H9 (cell line): ENCODE measurements around the gene PDE7B. TPM values are rescaled to one million over a fixed set of nuclear protein-coding genes. Genes with fewer than 3 reads are reported as not detected.

Source experiments
- DNase-seq: peaks from one replicate; pipeline ENCODE4 v3.0.0-alpha.2; 2017
- H2AFZ ChIP-seq: one replicate; pipeline ENCODE4 v1.6.1; 2013; ENCODE audit warnings: mild to moderate bottlenecking, low read length, control low read depth, moderate library complexity
- H2AK5ac ChIP-seq: 2 replicates; pipeline ENCODE4 v1.6.1; 2013; ENCODE audit warnings: low read length, control low read depth, mixed read lengths; ENCODE audit not compliant: insufficient read length
- H2BK120ac ChIP-seq: one replicate; pipeline ENCODE4 v1.6.1; 2013; ENCODE audit warnings: low read depth, mild to moderate bottlenecking, low read length, control low read depth, inconsistent platforms; ENCODE audit not compliant: poor library complexity, severe bottlenecking
- H2BK12ac ChIP-seq: 2 replicates; pipeline ENCODE4 v1.6.1; 2013; ENCODE audit warnings: low read length, control low read depth, mixed read lengths, low read depth; ENCODE audit not compliant: insufficient read length
- H2BK15ac ChIP-seq: 2 replicates; pipeline ENCODE4 v1.6.1; 2013; ENCODE audit warnings: low read depth, low read length, control low read depth
- H2BK20ac ChIP-seq: one replicate; pipeline ENCODE4 v1.6.1; 2013; ENCODE audit warnings: low read depth, mild to moderate bottlenecking, low read length, control low read depth, inconsistent platforms; ENCODE audit not compliant: poor library complexity, severe bottlenecking
- H2BK5ac ChIP-seq: 2 replicates; pipeline ENCODE4 v1.6.1; 2013; ENCODE audit warnings: low read length, control low read depth, mixed read lengths; ENCODE audit not compliant: insufficient read length
- H3K14ac ChIP-seq: 2 replicates; pipeline ENCODE4 v1.6.1; 2013; ENCODE audit warnings: low read length, control low read depth; ENCODE audit not compliant: insufficient read depth
- H3K18ac ChIP-seq: 2 replicates; pipeline ENCODE4 v1.6.1; 2013; ENCODE audit warnings: low read depth, mild to moderate bottlenecking, mixed read lengths, low read length, control low read depth; ENCODE audit not compliant: insufficient read length
- H3K23ac ChIP-seq: 2 replicates; pipeline ENCODE4 v1.6.1; 2013; ENCODE audit warnings: low read length, control low read depth, mixed read lengths, low read depth; ENCODE audit not compliant: insufficient read length
- H3K23me2 ChIP-seq: 2 replicates; pipeline ENCODE4 v1.6.1; 2013; ENCODE audit warnings: low read depth, mild to moderate bottlenecking, mixed read lengths, low read length, control low read depth; ENCODE audit not compliant: insufficient read length, poor library complexity, severe bottlenecking
- H3K27ac ChIP-seq: 2 replicates; pipeline ENCODE4 v1.5.1; 2013; ENCODE audit warnings: low read length, control low read depth, mixed read lengths, low read depth; ENCODE audit not compliant: insufficient read length
- H3K27me3 ChIP-seq: 2 replicates; pipeline ENCODE4 v1.6.1; 2013; ENCODE audit warnings: low read length, control low read depth, inconsistent platforms; ENCODE audit not compliant: insufficient read depth
- H3K4ac ChIP-seq: 2 replicates; pipeline ENCODE4 v1.6.1; 2013; ENCODE audit warnings: low read depth, mild to moderate bottlenecking, control low read depth, inconsistent platforms, low read length, moderate library complexity
- H3K4me1 ChIP-seq: 2 replicates; pipeline ENCODE4 v1.6.1; 2013; ENCODE audit warnings: low read length, control low read depth, inconsistent platforms; ENCODE audit not compliant: insufficient read depth
- H3K4me2 ChIP-seq: 2 replicates; pipeline ENCODE4 v1.6.1; 2013; ENCODE audit warnings: low read length, control low read depth, mixed read lengths; ENCODE audit not compliant: insufficient read length, insufficient read depth
- H3K56ac ChIP-seq: 2 replicates; pipeline ENCODE4 v1.6.1; 2013; ENCODE audit warnings: low read depth, mild to moderate bottlenecking, mixed read lengths, low read length, control low read depth; ENCODE audit not compliant: insufficient read length
- H3K79me1 ChIP-seq: 2 replicates; pipeline ENCODE4 v1.6.1; 2013; ENCODE audit warnings: low read depth, mild to moderate bottlenecking, moderate library complexity, low read length, control low read depth, inconsistent platforms; ENCODE audit not compliant: insufficient read depth, poor library complexity, severe bottlenecking
- H3K79me2 ChIP-seq: 2 replicates; pipeline ENCODE4 v1.6.1; 2013; ENCODE audit warnings: low read length, control low read depth, inconsistent platforms; ENCODE audit not compliant: insufficient read depth
- H3K9ac ChIP-seq: 2 replicates; pipeline ENCODE4 v1.6.1; 2013; ENCODE audit warnings: low read length, control low read depth, mixed read lengths; ENCODE audit not compliant: insufficient read length; ENCODE audit errors: extremely low read depth
- H3K9me3 ChIP-seq: one replicate; pipeline ENCODE4 v1.6.1; 2013; ENCODE audit warnings: low read depth, low read length, inconsistent platforms; ENCODE audit not compliant: control insufficient read depth
- H3T11ph ChIP-seq: one replicate; pipeline ENCODE4 v1.6.1; 2013; ENCODE audit warnings: mild to moderate bottlenecking, low read length, control low read depth, inconsistent platforms
- H4K20me1 ChIP-seq: one replicate; pipeline ENCODE4 v1.6.1; 2013; ENCODE audit not compliant: control insufficient read depth, insufficient read length, insufficient read depth
- H4K5ac ChIP-seq: 2 replicates; pipeline ENCODE4 v1.6.1; 2013; ENCODE audit warnings: low read depth, mild to moderate bottlenecking, mixed read lengths, low read length, control low read depth; ENCODE audit not compliant: insufficient read length
- H4K8ac ChIP-seq: replicated peaks from 2 replicates; pipeline ENCODE4 v1.6.1; 2013; ENCODE audit warnings: low read length, control low read depth, mixed read lengths, low read depth; ENCODE audit not compliant: insufficient read length
- H4K91ac ChIP-seq: 2 replicates; pipeline ENCODE4 v1.6.1; 2013; ENCODE audit warnings: low read depth, mild to moderate bottlenecking, moderate library complexity, mixed read lengths, low read length, control low read depth; ENCODE audit not compliant: insufficient read length
- H3K27ac Mint-ChIP-seq, 3 experiments: 2 replicates in 2 of 3; 3 replicates in 1 of 3; pipeline ENCODE4 v1.8.0; 2020 to 2021; ENCODE audit warnings: mixed read lengths in 3 of 3, mild to moderate bottlenecking in 1 of 3, moderate library complexity in 1 of 3
- H3K27me3 Mint-ChIP-seq: 2 replicates; pipeline ENCODE4 v1.8.0; 2021; ENCODE audit warnings: low read depth, mild to moderate bottlenecking, moderate library complexity, mixed read lengths
- H3K36me3 Mint-ChIP-seq, 3 experiments: 2 replicates in 2 of 3; 3 replicates in 1 of 3; pipeline ENCODE4 v1.8.0; 2020 to 2021; ENCODE audit warnings: low read depth in 3 of 3, mixed read lengths in 3 of 3; ENCODE audit not compliant: insufficient read depth in 1 of 3
- H3K4me1 Mint-ChIP-seq, 2 experiments: 2 replicates each; pipeline ENCODE4 v1.8.0; 2020; ENCODE audit warnings: mixed read lengths in 2 of 2
- H3K4me3 Mint-ChIP-seq, 2 experiments: 2 replicates in 1 of 2; 3 replicates in 1 of 2; pipeline ENCODE4 v1.8.0; 2020 to 2021; ENCODE audit warnings: mild to moderate bottlenecking in 2 of 2, mixed read lengths in 2 of 2, moderate library complexity in 1 of 2
- H3K9me3 Mint-ChIP-seq, 2 experiments: 2 replicates in 1 of 2; 3 replicates in 1 of 2; pipeline ENCODE4 v1.8.0; 2020; ENCODE audit warnings: mild to moderate bottlenecking in 2 of 2, mixed read lengths in 2 of 2, moderate library complexity in 1 of 2
- CTCF ChIP-seq: fragments of 200-600 bp; sonication (generic); conservative IDR thresholded peaks from 3 replicates; pipeline ENCODE4 v1.8.0; 2021; ENCODE audit warnings: antibody characterized with exemption, mild to moderate bottlenecking
- WGBS: extraction: QIAGEN DNeasy Blood & Tissue Kit; methylation state at CpG from one replicate; pipeline ENCODE4 v1.1.7; 2013; ENCODE audit warnings: missing lambda C conversion rate, low lambda C conversion rate, mixed read lengths; ENCODE audit not compliant: insufficient read length; ENCODE audit errors: extremely low coverage; 5-methylcytosine and 5-hydroxymethylcytosine counted together
- total RNA-seq: library from RNA; stranded (reverse); gene quantifications from 2 replicates; pipeline ENCODE4 v1.2.1, GENCODE V29; 2021

The PDE7B gene
- total RNA-seq, 1 experiment from 2014 or later, result not detected

DNA sequence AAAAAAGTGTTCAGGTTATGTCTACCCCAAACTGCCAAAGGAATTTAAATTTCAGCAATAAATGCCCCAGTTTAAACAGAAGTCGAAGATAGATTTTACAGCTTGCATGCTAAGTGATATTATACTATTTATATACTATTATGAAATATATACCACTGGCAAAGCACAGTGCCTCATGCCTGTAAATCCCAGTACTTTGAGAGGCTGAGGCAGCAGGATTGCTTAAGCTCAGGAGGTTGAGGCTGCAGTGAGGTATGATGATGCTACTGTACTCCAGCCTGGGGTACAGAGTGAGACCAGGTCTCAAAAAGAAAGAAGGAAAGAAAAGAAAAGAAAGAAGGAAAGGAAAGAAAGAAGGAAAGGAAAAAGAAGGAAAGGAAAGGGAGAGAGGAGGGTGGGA, 296.6 kb downstream of the PDE7B start:
- H2BK5ac ChIP-seq, result no peak overlapping the region
- Mint-ChIP-seq H3K4me1 (no peaks in the 10 kb centered on the region), H3K36me3 (no peaks in the 10 kb centered on the region), H3K9me3 (no peaks in the 10 kb centered on the region), H3K4me3 (no peak overlapping the region), H3K27me3 (no peaks in the 10 kb centered on the region; the same call in 1 of the 2 replicates), H3K27ac (no peak overlapping the region)
- no peak for DNase-seq
- H3K27ac ChIP-seq, result no peak overlapping the region
- no peaks in the 10 kb centered on the region for H3K79me1 ChIP-seq
- no peak overlapping the region for H2BK12ac ChIP-seq
- H3K4me2 ChIP-seq, result no peak overlapping the region
- no peak overlapping the region for H3K23ac ChIP-seq
- no peak overlapping the region for H3K56ac ChIP-seq
- no peak overlapping the region for H3K18ac ChIP-seq
- no peak overlapping the region for H4K5ac ChIP-seq
- H3K4ac ChIP-seq, result no peak overlapping the region
- no peaks in the 10 kb centered on the region for H3K9me3 ChIP-seq
- no peak overlapping the region for H2BK120ac ChIP-seq
- H2AFZ ChIP-seq, result no peak overlapping the region
- no peak overlapping the region for H3K14ac ChIP-seq
- no peak overlapping the region for H4K91ac ChIP-seq
- no peaks in the 10 kb centered on the region for H3K79me2 ChIP-seq
- H3T11ph ChIP-seq, result no peak overlapping the region
- no peak for TF ChIP-seq CTCF
- no peak overlapping the region for H4K8ac ChIP-seq
- H4K20me1 ChIP-seq, result no peaks in the 10 kb centered on the region
- H3K4me1 ChIP-seq, result no peaks in the 10 kb centered on the region
- H2AK5ac ChIP-seq, result no peak overlapping the region
- no peak overlapping the region for H2BK15ac ChIP-seq
- H2BK20ac ChIP-seq, result no peak overlapping the region
- H3K9ac ChIP-seq, result no peak overlapping the region
- H3K27me3 ChIP-seq, result no peaks in the 10 kb centered on the region
- H3K23me2 ChIP-seq, result no peaks in the 10 kb centered on the region
- no CpG with 5 or more reads among the region's 1 CpG for WGBS
